Activated T-cell treated with anti-CD3 and anti-CD28 coated beads, Interleukin-2, amount 50 U/mL, for 72 hours (primary cell): ENCODE measurements around the gene B3GAT3. TPM values are rescaled to one million over a fixed set of nuclear protein-coding genes. Genes with fewer than 3 reads are reported as not detected.
A peak's percentile ranks its signal among the peaks of the same experiment; 100 is the strongest.
"Not testable (repeated sequence)": the region's sequence is repeated elsewhere in the genome, so short reads cannot be mapped to it uniquely, and the experiment has no call there.

Experiments
- ATAC-seq, 2 donors: fragments of 150-1000 bp; cut with Tn5 transposase; replicated peaks in 1 of 2; 2 replicates each; pipeline ENCODE4 v1.10.0; 2021; ENCODE audit warnings: moderate library complexity in 2 of 2, mild to moderate bottlenecking in 1 of 2
- DNase-seq, 2 donors: peaks; one replicate each; pipeline ENCODE4 v3.0.0; 2021 to 2022; ENCODE audit warnings: mixed read lengths in 1 of 2
- H3K27ac Mint-ChIP-seq: one replicate; pipeline ENCODE4 v1.8.0; 2022; ENCODE audit warnings: mild to moderate bottlenecking, moderate library complexity, mixed read lengths
- H3K27me3 Mint-ChIP-seq: one replicate; pipeline ENCODE4 v1.8.0; 2022; ENCODE audit warnings: low read depth, mixed read lengths
- H3K36me3 Mint-ChIP-seq, 2 donors: one replicate each; pipeline ENCODE4 v1.8.0; 2022; ENCODE audit warnings: mixed read lengths in 2 of 2, mild to moderate bottlenecking in 1 of 2; ENCODE audit not compliant: insufficient read depth in 2 of 2
- H3K4me1 Mint-ChIP-seq: one replicate; pipeline ENCODE4 v1.8.0; 2022; ENCODE audit warnings: low read depth, mixed read lengths
- H3K4me3 Mint-ChIP-seq, 2 donors: one replicate each; pipeline ENCODE4 v1.8.0; 2022; ENCODE audit warnings: mild to moderate bottlenecking in 2 of 2, mixed read lengths in 2 of 2, moderate library complexity in 2 of 2
- H3K9me3 Mint-ChIP-seq, 2 donors: one replicate each; pipeline ENCODE4 v1.8.0; 2022; ENCODE audit warnings: mixed read lengths in 2 of 2
- total RNA-seq, 2 donors: library from RNA; stranded (reverse); gene quantifications; one replicate each; pipeline ENCODE4 v1.2.3, GENCODE V29; 2022

Gene B3GAT3
- total RNA-seq, 2 donors from 2014 or later, result 72.2 to 79.9 TPM

GRCh38 chr11:62593434-62594044 lies 28.2 kb downstream of the B3GAT3 start:
- Mint-ChIP-seq H3K27me3 (no peaks in the 10 kb centered on the region), H3K36me3 (peaks cover 14 to 40% of the 10 kb centered on the region in 2 donors), H3K27ac (peak overlapping the region; percentile 95), H3K4me1 (peaks cover 71% of the 10 kb centered on the region), H3K4me3 (peak overlapping the region; percentile 75 to 83), H3K9me3 (no peaks in the 10 kb centered on the region)
- ATAC-seq, result peak; percentile 21 to 28
- DNase-seq, result peak; percentile 78 to 85

GRCh38 chr11:62592989-62593421 lies 28.8 kb downstream of the B3GAT3 start:
- H3K4me3 Mint-ChIP-seq, result peak overlapping the region; percentile 97 to 99
- H3K36me3 Mint-ChIP-seq, result peaks cover 11 to 35% of the 10 kb centered on the region in 2 donors
- peaks cover 65% of the 10 kb centered on the region for H3K4me1 Mint-ChIP-seq
- DNase-seq, result no peak
- H3K9me3 Mint-ChIP-seq, result no peaks in the 10 kb centered on the region
- no peaks in the 10 kb centered on the region for H3K27me3 Mint-ChIP-seq
- no peak for ATAC-seq
- peak overlapping the region; percentile 90 for H3K27ac Mint-ChIP-seq

- Mint-ChIP-seq H3K4me1 (peaks cover 58% of the 10 kb centered on the region), H3K9me3 (no peaks in the 10 kb centered on the region), H3K27me3 (no peaks in the 10 kb centered on the region), H3K4me3 (peak overlapping the region; percentile 97 to 99), H3K27ac (peak overlapping the region; percentile 92), H3K36me3 (peaks cover 8 to 30% of the 10 kb centered on the region in 2 donors)
- DNase-seq, result no peak
- no peak for ATAC-seq
These were observed 29.5 kb downstream of the B3GAT3 start for GRCh38 chr11:62592146-62592815.

GRCh38 chr11:62591448-62592145 lies 30.2 kb downstream of the B3GAT3 start, which contains the start of gene TUT1:
Gene TUT1, minus strand, starts transcription at chr11:62591523. Its CDS starts 38 bp downstream, at chr11:62591485.
- Mint-ChIP-seq H3K4me1 (peaks cover 56% of the 10 kb centered on the region), H3K9me3 (no peaks in the 10 kb centered on the region), H3K27ac (peak within 1 kb of the TSS; percentile 98), H3K4me3 (peak within 1 kb of the TSS; percentile 97 to 99), H3K27me3 (no peaks in the 10 kb centered on the region), H3K36me3 (peaks cover 5 to 26% of the 10 kb centered on the region in 2 donors)
- DNase-seq, result peak; percentile 94 to 96
- peak; percentile 90 to 91 for ATAC-seq

- peak in 1 of 2 donors; percentile 37 for DNase-seq
- peaks cover 5 to 20% of the 10 kb centered on the region in 2 donors for H3K36me3 Mint-ChIP-seq
These were observed 32.7 kb downstream of the B3GAT3 start for GRCh38 chr11:62588966-62589637.

GRCh38 chr11:62585356-62585755 lies 36.4 kb downstream of the B3GAT3 start:
- not testable (repeated sequence) for ATAC-seq, H3K9me3 Mint-ChIP-seq
- H3K4me1 Mint-ChIP-seq, result peaks cover 13% of the 10 kb centered on the region

More at GRCh38 chr11:62588966-62589637, 32.7 kb downstream of the B3GAT3 start:
- Mint-ChIP-seq H3K27ac (no peak overlapping the region), H3K27me3 (no peaks in the 10 kb centered on the region), H3K9me3 (no peaks in the 10 kb centered on the region), H3K4me3 (peak overlapping the region; percentile 97 to 99), H3K4me1 (peaks cover 45% of the 10 kb centered on the region)
- no peak for ATAC-seq

GRCh38 chr11:62581735-62582134 lies 40.1 kb downstream of the B3GAT3 start:
- ATAC-seq, H3K27me3 Mint-ChIP-seq, H3K9me3 Mint-ChIP-seq, H3K27ac Mint-ChIP-seq, H3K4me3 Mint-ChIP-seq, DNase-seq, H3K4me1 Mint-ChIP-seq: not testable (repeated sequence)
- H3K36me3 Mint-ChIP-seq, result peaks cover 2 to 12% of the 10 kb centered on the region in 2 donors

More at GRCh38 chr11:62585356-62585755, 36.4 kb downstream of the B3GAT3 start:
- H3K36me3 Mint-ChIP-seq, result peaks cover 2 to 14% of the 10 kb centered on the region in 2 donors
- not testable (repeated sequence) for H3K4me3 Mint-ChIP-seq, DNase-seq, H3K27ac Mint-ChIP-seq, H3K27me3 Mint-ChIP-seq

GRCh38 chr11:62580959-62581715 lies 40.6 kb downstream of the B3GAT3 start:
- no peak overlapping the region for H3K4me3 Mint-ChIP-seq
- no peak for DNase-seq
- no peaks in the 10 kb centered on the region for H3K4me1 Mint-ChIP-seq
- H3K9me3 Mint-ChIP-seq, result no peaks in the 10 kb centered on the region
- no peaks in the 10 kb centered on the region for H3K27me3 Mint-ChIP-seq
- peaks cover 0 to 11% of the 10 kb centered on the region in 2 donors for H3K36me3 Mint-ChIP-seq
- ATAC-seq, result no peak
- no peak overlapping the region for H3K27ac Mint-ChIP-seq

GRCh38 chr11:62579252-62579651 lies 42.5 kb downstream of the B3GAT3 start:
- no peak overlapping the region for H3K27ac Mint-ChIP-seq
- no peaks in the 10 kb centered on the region for H3K9me3 Mint-ChIP-seq
- H3K4me1 Mint-ChIP-seq, result peaks cover 15% of the 10 kb centered on the region
- H3K4me3 Mint-ChIP-seq, result no peak overlapping the region
- no peak for ATAC-seq
- H3K27me3 Mint-ChIP-seq, result no peaks in the 10 kb centered on the region
- H3K36me3 Mint-ChIP-seq, result peaks cover 3 to 14% of the 10 kb centered on the region in 2 donors
- DNase-seq, result no peak

- ATAC-seq (no peak), DNase-seq (no peak)
- Mint-ChIP-seq H3K36me3 (peaks cover 3 to 16% of the 10 kb centered on the region in 2 donors), H3K4me3 (no peak overlapping the region), H3K9me3 (no peaks in the 10 kb centered on the region), H3K27ac (no peak overlapping the region), H3K4me1 (peaks cover 15% of the 10 kb centered on the region), H3K27me3 (no peaks in the 10 kb centered on the region)
These were observed 43.2 kb downstream of the B3GAT3 start for GRCh38 chr11:62578541-62578940.

GRCh38 chr11:62577046-62577714 lies 44.6 kb downstream of the B3GAT3 start:
- DNase-seq (no peak), ATAC-seq (no peak)
- Mint-ChIP-seq H3K9me3 (no peaks in the 10 kb centered on the region), H3K4me3 (no peak overlapping the region), H3K27me3 (no peaks in the 10 kb centered on the region), H3K27ac (no peak overlapping the region), H3K36me3 (peaks cover 9 to 29% of the 10 kb centered on the region in 2 donors), H3K4me1 (peaks cover 24% of the 10 kb centered on the region)

- ATAC-seq (no peak), DNase-seq (no peak)
- Mint-ChIP-seq H3K27me3 (no peaks in the 10 kb centered on the region), H3K9me3 (no peaks in the 10 kb centered on the region), H3K4me3 (peak overlapping the region; percentile 92 to 100), H3K27ac (no peak overlapping the region), H3K36me3 (peaks cover 20 to 40% of the 10 kb centered on the region in 2 donors), H3K4me1 (peaks cover 38% of the 10 kb centered on the region)
These were observed 45.9 kb downstream of the B3GAT3 start for GRCh38 chr11:62575837-62576236.
